Lung (tissue), 12 donors: ENCODE measurements around the gene SLC15A3. TPM values are rescaled to one million over a fixed set of nuclear protein-coding genes. Genes with fewer than 3 reads are reported as not detected.

Experiments used
- ATAC-seq: fragments of 200-7000 bp; cut with Tn5 transposase; one replicate; pipeline ENCODE4 v1.9.1; 2020; ENCODE audit warnings: moderate number of reproducible peaks; ENCODE audit not compliant: insufficient read depth, low FRiP score
- DNase-seq, 3 donors: peaks; one replicate each; pipeline ENCODE4 v3.0.0-alpha.2; 2013 to 2017
- H3K27ac ChIP-seq, 2 donors: one replicate each; pipeline ENCODE4 v1.5.1; 2013; ENCODE audit warnings: mild to moderate bottlenecking in 2 of 2, moderate library complexity in 2 of 2, control low read depth in 1 of 2, inconsistent platforms in 1 of 2, low read depth in 1 of 2, low read length in 1 of 2
- H3K27me3 ChIP-seq, 3 donors: one replicate each; pipeline ENCODE4 v1.5.1; 2013; ENCODE audit warnings: low read length in 2 of 3; ENCODE audit not compliant: control insufficient read depth in 3 of 3, insufficient read depth in 3 of 3
- H3K36me3 ChIP-seq, 4 donors: one replicate each; pipeline ENCODE4 v1.5.1; 2013; ENCODE audit warnings: low read length in 4 of 4, mild to moderate bottlenecking in 1 of 4, moderate library complexity in 1 of 4; ENCODE audit not compliant: control insufficient read depth in 4 of 4, insufficient read depth in 4 of 4
- H3K4me1 ChIP-seq, 5 donors: one replicate each; pipeline ENCODE4 v1.5.1; 2013; ENCODE audit warnings: low read length in 5 of 5, mild to moderate bottlenecking in 2 of 5, moderate library complexity in 1 of 5; ENCODE audit not compliant: control insufficient read depth in 5 of 5, insufficient read depth in 5 of 5
- H3K4me3 ChIP-seq: one replicate; pipeline ENCODE4 v1.5.1; 2013; ENCODE audit warnings: mild to moderate bottlenecking, control low read depth, moderate library complexity
- H3K9ac ChIP-seq, 2 donors: one replicate each; pipeline ENCODE4 v1.5.1; 2013; ENCODE audit warnings: low read length in 2 of 2, control low read depth in 1 of 2; ENCODE audit not compliant: insufficient read depth in 1 of 2
- H3K9me3 ChIP-seq, 4 donors: one replicate each; pipeline ENCODE4 v1.5.1; 2013; ENCODE audit warnings: low read length in 3 of 4, mild to moderate bottlenecking in 1 of 4, moderate library complexity in 1 of 4; ENCODE audit not compliant: control insufficient read depth in 4 of 4, insufficient read depth in 3 of 4
- CTCF ChIP-seq: IDR thresholded peaks from 2 replicates; pipeline ENCODE4 v1.5.1; 2012; ENCODE audit warnings: mild to moderate bottlenecking; ENCODE audit errors: control extremely low read depth, extremely low read depth
- WGBS, 2 donors: extraction: QIAGEN DNeasy Blood & Tissue Kit; methylation state at CpG; one replicate each; pipeline ENCODE4 v1.1.7; 2013; 5-methylcytosine and 5-hydroxymethylcytosine counted together
- polyA plus RNA-seq, 2 donors: library from polyadenylated mRNA; stranded (reverse); fragments of 200-250 nt; gene quantifications; one replicate each; pipeline ENCODE4 v1.2.1, GENCODE V29; 2013
- total RNA-seq, 2 donors: library from RNA; depleted of rRNA in 1 of 2; stranded (reverse); fragments of >200 nt in 1 of 2; gene quantifications; one replicate each; pipeline ENCODE4 v1.2.1, GENCODE V29; 2014 to 2021
- donor health status: control.
- donor health status: control.
- donor health status: Bipolar disorder and iron deficiency.
- donor health status: healthy.
- donor health status: DM: yes; HTN: yes; CAD: no.

Gene SLC15A3
- total and polyA plus RNA-seq, 4 donors: 29.9 to 166 (median 98.6) TPM

GRCh38 chr11:60966890-60967289 is 14.9 kb upstream of the SLC15A3 start:
- ATAC-seq: no peak
- H3K4me3 ChIP-seq: no peak overlapping the region

DNA sequence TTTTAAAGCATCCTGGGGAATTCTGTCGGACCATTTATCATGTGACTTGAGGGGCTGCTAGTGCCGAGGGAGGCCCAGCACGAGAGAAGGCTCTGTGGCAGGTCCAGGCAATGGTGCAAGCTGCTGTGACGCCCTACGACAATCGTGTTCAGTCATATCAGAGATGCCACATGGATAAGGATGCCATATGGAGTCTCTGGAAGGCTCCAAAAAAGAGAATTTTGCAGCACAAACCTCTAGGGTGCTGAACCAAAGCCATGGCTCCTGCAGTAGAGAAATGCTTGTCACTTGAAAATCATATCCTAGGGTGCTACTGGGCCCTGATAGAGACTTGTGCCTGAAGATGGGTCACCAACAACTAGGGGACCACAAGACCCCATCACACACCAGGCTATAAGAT is 12.8 kb upstream of the SLC15A3 start:
- no peaks in the 10 kb centered on the region for H3K9me3 ChIP-seq
- DNase-seq: no peak
- H3K36me3 ChIP-seq: no peaks in the 10 kb centered on the region
- no peak overlapping the region for H3K27ac ChIP-seq
- no peaks in the 10 kb centered on the region for H3K27me3 ChIP-seq
- no peak for TF ChIP-seq CTCF
- H3K4me3 ChIP-seq: no peak overlapping the region
- H3K9ac ChIP-seq: no peak overlapping the region
- WGBS, 2 donors: 83 to 87% methylated on average over 6 of the region's 6 CpGs
- H3K4me1 ChIP-seq: no peaks in the 10 kb centered on the region
- ATAC-seq: no peak

More at GRCh38 chr11:60966890-60967289, 14.9 kb upstream of the SLC15A3 start:
- no peak overlapping the region for H3K9ac ChIP-seq
- 69 to 70% methylated on average over 4 of the region's 4 CpGs for WGBS, 2 donors
- no peaks in the 10 kb centered on the region for H3K4me1 ChIP-seq
- TF ChIP-seq CTCF: no peak
- H3K27ac ChIP-seq: no peak overlapping the region
- no peaks in the 10 kb centered on the region for H3K27me3 ChIP-seq
- no peaks in the 10 kb centered on the region for H3K36me3 ChIP-seq
- no peak for DNase-seq
- no peaks in the 10 kb centered on the region for H3K9me3 ChIP-seq

DNA sequence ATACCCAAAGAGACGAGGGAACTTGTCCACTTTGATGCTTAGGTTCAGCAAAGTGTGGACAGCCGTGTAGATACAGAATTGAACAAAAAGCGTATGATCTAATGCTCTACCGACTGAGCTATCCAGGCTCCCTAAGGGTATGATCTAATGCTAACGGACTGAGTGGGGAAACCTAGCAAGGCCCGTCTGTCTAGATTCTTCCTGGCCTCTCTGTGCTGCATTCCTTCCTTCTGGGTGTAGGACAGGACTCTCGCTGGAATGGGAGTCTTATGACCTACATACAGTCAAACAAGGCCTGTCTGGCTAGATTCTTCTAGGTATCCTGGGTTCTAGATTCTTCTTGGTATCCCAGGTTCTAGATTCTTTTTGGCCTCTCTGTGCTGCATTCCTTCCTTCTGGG is 8.4 kb upstream of the SLC15A3 start:
- no peak overlapping the region for H3K9ac ChIP-seq
- 89 to 90% methylated on average over 7 of the region's 7 CpGs for WGBS, 2 donors
- no peaks in the 10 kb centered on the region for H3K9me3 ChIP-seq
- no peak for TF ChIP-seq CTCF
- peaks cover 0 to 1% (median 0%) of the 10 kb centered on the region in 5 donors for H3K4me1 ChIP-seq
- H3K27me3 ChIP-seq: no peaks in the 10 kb centered on the region
- no peak overlapping the region for H3K27ac ChIP-seq
- no peak for DNase-seq
- ATAC-seq: no peak
- H3K4me3 ChIP-seq: no peak overlapping the region
- H3K36me3 ChIP-seq: no peaks in the 10 kb centered on the region

DNA sequence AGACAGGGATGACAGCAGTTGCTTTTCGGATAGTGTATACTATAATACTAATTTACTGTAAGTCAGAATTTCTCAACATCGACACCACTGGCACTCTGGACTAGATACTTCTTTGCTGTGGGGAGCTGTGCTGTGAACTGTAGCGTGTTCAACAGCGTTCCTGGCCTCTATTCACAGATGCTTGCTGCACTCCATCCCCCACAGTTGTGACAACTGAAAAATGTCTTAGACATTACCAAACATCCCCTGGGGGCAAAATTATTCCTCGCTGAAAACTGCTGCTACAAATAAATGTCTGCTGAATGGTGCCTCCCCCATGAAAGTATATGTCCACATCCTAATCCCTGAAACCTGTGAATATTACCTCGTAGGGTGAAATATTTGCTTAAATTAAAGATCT is 7.5 kb upstream of the SLC15A3 start:
- no peak overlapping the region for H3K27ac ChIP-seq
- no peaks in the 10 kb centered on the region for H3K9me3 ChIP-seq
- DNase-seq (no peak), ATAC-seq (no peak)
- no peak for TF ChIP-seq CTCF
- H3K4me3 ChIP-seq: no peak overlapping the region
- H3K36me3 ChIP-seq: no peaks in the 10 kb centered on the region
- H3K27me3 ChIP-seq: no peaks in the 10 kb centered on the region
- H3K9ac ChIP-seq: no peak overlapping the region
- WGBS, 2 donors: 85% methylated on average over 6 of the region's 6 CpGs
- peaks cover 0 to 1% (median 0%) of the 10 kb centered on the region in 5 donors for H3K4me1 ChIP-seq
